ENCODE data around the gene DNAH17. TPM values are rescaled to one million over a fixed set of nuclear protein-coding genes. Genes with fewer than 3 reads are reported as not detected.

DNAH17 gene
- total RNA-seq, 1 experiment from 2014 or later: 0.18 TPM

DNA sequence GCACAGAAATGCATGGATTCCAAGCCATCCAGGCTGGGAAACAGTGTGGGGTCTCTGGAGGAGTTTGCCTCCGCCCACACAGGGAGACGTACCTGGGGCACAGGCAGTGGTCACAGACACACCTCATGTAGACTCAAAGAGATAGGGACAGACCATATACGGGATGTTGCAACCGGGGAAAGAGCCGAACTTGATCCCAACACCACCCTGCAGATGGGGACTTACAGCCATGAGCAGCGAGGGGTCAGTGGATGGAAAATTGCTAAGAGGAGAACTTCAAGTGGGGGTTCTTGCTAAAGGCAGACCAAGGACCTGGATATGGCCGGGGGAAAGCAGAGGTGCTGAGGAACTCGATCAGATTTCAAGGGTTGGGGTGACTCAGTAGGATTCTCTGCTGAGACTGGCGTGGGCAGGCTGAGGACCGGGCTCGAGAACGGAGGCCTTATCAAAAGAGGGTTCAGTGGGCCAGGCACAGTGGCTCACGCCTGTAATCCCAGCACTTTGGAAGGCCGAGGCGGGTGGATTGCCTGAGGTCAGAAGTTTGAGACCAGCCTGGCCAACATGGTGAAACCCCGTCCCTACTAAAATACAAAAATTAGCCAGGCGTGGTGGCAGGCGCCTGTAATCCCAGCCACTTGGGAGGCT lies 12.0 kb upstream of the DNAH17 start:
- ChIA-PET POLR2A (interaction anchor here (0.6 kb wide), 1 partner anchor 112 kb away, joined by 3 read pairs; no protein-coding TSS in a partner anchor), CTCF (no interaction called here)
- Histone ChIP-seq H3K27me3 (ENCODE audit: control insufficient read depth, insufficient read depth, low read length) (no peaks in the 10 kb centered on the region), H3K4me3 (ENCODE audit: low read depth in 2 of 2, low read length in 2 of 2) (no peak overlapping the region), H3K27ac (ENCODE audit: low read length) (no peak overlapping the region; the same call in 1 of the 2 replicates), H3K9me3 (ENCODE audit: control insufficient read depth, insufficient read depth, low read depth, low read length) (no peaks in the 10 kb centered on the region), H3K36me3 (ENCODE audit: control insufficient read depth, insufficient read depth, low read length) (no peaks in the 10 kb centered on the region), H3K4me1 (ENCODE audit: control insufficient read depth, insufficient read depth, low read length) (peaks cover 30% of the 10 kb centered on the region)
- no TSS peak for BruUV-seq (replicated peaks)
- TF ChIP-seq SIN3A (IDR thresholded peaks at IDR 0.05; ENCODE audit: borderline replicate concordance, insufficient read depth, low read depth, low read length) (no peak), POLR2AphosphoS5 (IDR thresholded peaks at IDR 0.05; ENCODE audit: low read depth, low read length) (no peak), CTCF (IDR thresholded peaks at IDR 0.05) (no peak), TCF7L2 (IDR thresholded peaks at IDR 0.05; ENCODE audit: low read depth, low read length) (no peak), REST (IDR thresholded peaks at IDR 0.05; ENCODE audit: insufficient read depth in 1 of 2, low read depth in 2 of 2, low read length in 1 of 2) (no peak)
- intact Hi-C loops (cut with micrococcal nuclease; ENCODE audit: unreplicated experiment) (no loop called here), in situ Hi-C loops (cut with HindIII; ENCODE audit: low pct_unique_long_range_greater_than_20kb, low sequenced_read_pairs) (no loop called here)
- no peak for ATAC-seq
- DNase-seq (ENCODE audit: low read depth, low spot score): no peak

- H3K27me3 ChIP-seq (ENCODE audit: control insufficient read depth, insufficient read depth, low read length): no peaks in the 10 kb centered on the region
- in situ Hi-C loops (cut with HindIII; ENCODE audit: low pct_unique_long_range_greater_than_20kb, low sequenced_read_pairs): no loop called here
- POLR2A ChIA-PET: interaction anchor here (0.6 kb wide), 1 partner anchor 112 kb away, joined by 3 read pairs; no protein-coding TSS in a partner anchor
Measured at GRCh38 chr17:78588258-78589030, 11.2 kb upstream of the DNAH17 start.

More at GRCh38 chr17:78588258-78589030, 11.2 kb upstream of the DNAH17 start:
- TF ChIP-seq CTCF (IDR thresholded peaks at IDR 0.05): no peak
- TF ChIP-seq REST (IDR thresholded peaks at IDR 0.05; ENCODE audit: insufficient read depth in 1 of 2, low read depth in 2 of 2, low read length in 1 of 2): no peak
- no peak for TF ChIP-seq POLR2AphosphoS5 (IDR thresholded peaks at IDR 0.05; ENCODE audit: low read depth, low read length)
- no peak for TF ChIP-seq TCF7L2 (IDR thresholded peaks at IDR 0.05; ENCODE audit: low read depth, low read length)
- Histone ChIP-seq H3K27ac (ENCODE audit: low read length) (peak overlapping the region; percentile 12; the same call in 1 of the 2 replicates), H3K4me1 (ENCODE audit: control insufficient read depth, insufficient read depth, low read length) (peaks cover 30% of the 10 kb centered on the region), H3K9me3 (ENCODE audit: control insufficient read depth, insufficient read depth, low read depth, low read length) (no peaks in the 10 kb centered on the region), H3K4me3 (ENCODE audit: low read depth in 2 of 2, low read length in 2 of 2) (no peak overlapping the region), H3K36me3 (ENCODE audit: control insufficient read depth, insufficient read depth, low read length) (no peaks in the 10 kb centered on the region)
- DNase-seq (ENCODE audit: low read depth, low spot score) (no peak), ATAC-seq (no peak)
- intact Hi-C loops (cut with micrococcal nuclease; ENCODE audit: unreplicated experiment): no loop called here
- no TSS peak for BruUV-seq (replicated peaks)
- CTCF ChIA-PET: no interaction called here
